Measurements from ENCODE around the gene SMARCA2.

SMARCA2 gene

DNA sequence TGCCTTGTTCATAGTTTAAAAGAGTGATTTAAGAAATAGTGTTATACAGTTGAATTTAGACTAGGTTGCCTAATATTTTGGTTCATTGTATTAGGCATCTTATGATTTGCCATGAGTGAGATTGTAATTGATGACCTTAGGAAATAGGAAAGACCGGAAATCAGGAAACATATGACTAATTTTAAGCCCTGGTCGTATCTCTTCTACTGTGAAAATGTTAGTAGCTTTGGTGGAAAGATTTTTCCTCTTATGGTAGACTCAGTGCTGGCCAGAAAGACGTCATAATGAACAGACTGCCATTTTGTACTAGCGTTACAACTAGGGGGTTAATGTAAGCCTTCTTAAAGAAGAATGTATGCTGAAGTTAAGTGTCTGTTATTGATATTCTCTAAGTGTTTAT is 21.7 kb downstream of the SMARCA2 start:
- no peak for DNase-seq (ENCODE audit: low read depth)
- H3K4me3 ChIP-seq (ENCODE audit: control insufficient read depth, low read depth, low read length), result no peak overlapping the region
- TF ChIP-seq, protein P1, sequence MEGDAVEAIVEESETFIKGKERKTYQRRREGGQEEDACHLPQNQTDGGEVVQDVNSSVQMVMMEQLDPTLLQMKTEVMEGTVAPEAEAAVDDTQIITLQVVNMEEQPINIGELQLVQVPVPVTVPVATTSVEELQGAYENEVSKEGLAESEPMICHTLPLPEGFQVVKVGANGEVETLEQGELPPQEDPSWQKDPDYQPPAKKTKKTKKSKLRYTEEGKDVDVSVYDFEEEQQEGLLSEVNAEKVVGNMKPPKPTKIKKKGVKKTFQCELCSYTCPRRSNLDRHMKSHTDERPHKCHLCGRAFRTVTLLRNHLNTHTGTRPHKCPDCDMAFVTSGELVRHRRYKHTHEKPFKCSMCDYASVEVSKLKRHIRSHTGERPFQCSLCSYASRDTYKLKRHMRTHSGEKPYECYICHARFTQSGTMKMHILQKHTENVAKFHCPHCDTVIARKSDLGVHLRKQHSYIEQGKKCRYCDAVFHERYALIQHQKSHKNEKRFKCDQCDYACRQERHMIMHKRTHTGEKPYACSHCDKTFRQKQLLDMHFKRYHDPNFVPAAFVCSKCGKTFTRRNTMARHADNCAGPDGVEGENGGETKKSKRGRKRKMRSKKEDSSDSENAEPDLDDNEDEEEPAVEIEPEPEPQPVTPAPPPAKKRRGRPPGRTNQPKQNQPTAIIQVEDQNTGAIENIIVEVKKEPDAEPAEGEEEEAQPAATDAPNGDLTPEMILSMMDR (conservative IDR thresholded peaks at IDR 0.05; ENCODE audit: control insufficient read depth, insufficient read depth, low read depth, low read length), result no peak

DNA sequence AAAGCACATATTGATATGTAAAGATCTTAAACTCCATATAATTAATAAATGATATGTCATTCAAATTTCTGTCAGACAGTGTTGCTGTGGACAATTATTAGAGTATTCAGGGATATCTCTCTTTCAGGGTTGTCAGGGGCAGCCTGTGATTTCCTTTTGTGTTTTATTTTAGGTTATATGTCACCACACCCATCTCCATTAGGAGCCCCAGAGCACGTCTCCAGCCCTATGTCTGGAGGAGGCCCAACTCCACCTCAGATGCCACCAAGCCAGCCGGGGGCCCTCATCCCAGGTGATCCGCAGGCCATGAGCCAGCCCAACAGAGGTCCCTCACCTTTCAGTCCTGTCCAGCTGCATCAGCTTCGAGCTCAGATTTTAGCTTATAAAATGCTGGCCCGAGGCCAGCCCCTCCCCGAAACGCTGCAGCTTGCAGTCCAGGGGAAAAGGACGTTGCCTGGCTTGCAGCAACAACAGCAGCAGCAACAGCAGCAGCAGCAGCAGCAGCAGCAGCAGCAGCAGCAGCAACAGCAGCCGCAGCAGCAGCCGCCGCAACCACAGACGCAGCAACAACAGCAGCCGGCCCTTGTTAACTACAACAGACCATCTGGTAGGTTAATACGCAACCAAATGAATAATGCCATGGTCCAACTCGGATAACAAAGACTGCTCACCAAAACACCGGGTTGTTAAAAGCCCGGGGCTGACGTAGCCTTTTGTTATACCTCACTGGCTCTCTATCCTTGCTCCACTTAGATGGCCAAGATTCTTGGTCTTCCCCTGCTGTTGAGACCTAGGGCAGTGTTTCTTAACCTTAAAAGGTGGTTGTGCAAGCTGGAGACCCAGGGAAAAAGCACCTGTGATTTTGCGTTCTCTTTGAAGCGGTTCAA is 24.4 kb downstream of the SMARCA2 start:
- TF ChIP-seq, protein P1 (conservative IDR thresholded peaks at IDR 0.05; ENCODE audit: control insufficient read depth, insufficient read depth, low read depth, low read length), result no peak
- no peak for DNase-seq (ENCODE audit: low read depth)
- no peak overlapping the region for H3K4me3 ChIP-seq (ENCODE audit: control insufficient read depth, low read depth, low read length)

DNA sequence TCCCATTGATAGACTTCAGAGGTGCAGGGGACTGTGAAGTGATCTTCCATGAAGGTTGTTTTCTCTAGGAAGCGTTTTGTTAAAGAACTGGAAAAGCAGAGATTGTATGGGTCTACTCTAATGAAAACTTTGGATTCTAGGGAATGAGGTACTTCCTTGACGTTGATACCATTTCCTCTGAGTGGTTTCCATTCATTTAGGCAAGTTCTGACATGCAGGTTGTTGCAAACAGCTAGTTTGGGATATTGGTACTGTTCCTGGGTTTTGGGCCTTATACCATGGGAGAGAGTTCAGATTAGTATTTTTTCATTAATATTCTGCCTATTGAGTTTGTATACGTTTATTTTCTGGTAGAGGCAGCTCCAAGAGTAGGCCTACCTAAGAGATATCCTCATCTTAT is 25.7 kb downstream of the SMARCA2 start:
- DNase-seq (ENCODE audit: low read depth), result no peak
- TF ChIP-seq, protein P1 (conservative IDR thresholded peaks at IDR 0.05; ENCODE audit: control insufficient read depth, insufficient read depth, low read depth, low read length), result no peak
- no peak overlapping the region for H3K4me3 ChIP-seq (ENCODE audit: control insufficient read depth, low read depth, low read length)

DNA sequence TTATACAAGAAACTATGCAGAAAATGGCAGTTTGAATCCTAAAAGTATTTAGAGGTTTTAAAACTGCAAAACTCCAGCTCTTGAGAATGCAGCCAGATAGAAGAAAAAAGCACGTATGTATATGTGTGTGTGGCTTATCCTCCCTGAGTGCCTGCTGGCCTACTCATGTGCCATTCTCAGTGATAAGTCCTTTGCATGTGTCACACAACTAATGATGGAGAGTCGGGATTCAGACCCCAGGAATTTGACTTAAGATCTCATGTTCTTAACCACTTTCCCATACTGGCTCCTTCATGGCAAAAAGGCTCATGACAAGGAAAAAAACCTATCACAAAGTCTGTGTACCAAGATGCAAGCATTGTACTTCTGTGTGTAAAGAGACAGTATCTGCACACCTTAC is 26.6 kb downstream of the SMARCA2 start:
- DNase-seq (ENCODE audit: low read depth), result no peak
- no peak overlapping the region for H3K4me3 ChIP-seq (ENCODE audit: control insufficient read depth, low read depth, low read length)
- TF ChIP-seq, protein P1 (conservative IDR thresholded peaks at IDR 0.05; ENCODE audit: control insufficient read depth, insufficient read depth, low read depth, low read length), result no peak

DNA sequence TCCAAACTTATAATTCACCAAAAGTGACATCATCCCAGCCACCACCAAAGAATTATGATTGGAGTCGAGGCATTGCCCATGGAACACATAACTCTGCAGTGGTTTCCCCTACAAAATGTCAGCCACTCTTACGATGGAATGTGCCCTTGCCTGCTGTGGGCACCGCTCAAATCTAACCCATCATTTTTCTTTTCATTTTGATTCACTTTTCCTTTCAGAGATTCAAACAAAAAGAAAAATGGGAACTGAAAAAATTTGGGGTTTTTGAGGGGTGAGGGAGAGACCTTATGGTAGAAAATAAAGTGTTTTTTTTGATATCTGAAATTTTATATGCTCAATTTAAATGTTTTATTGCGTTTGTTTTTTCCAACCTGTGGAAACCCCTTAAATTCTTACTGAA is 28.1 kb downstream of the SMARCA2 start:
- TF ChIP-seq, protein P1 (conservative IDR thresholded peaks at IDR 0.05; ENCODE audit: control insufficient read depth, insufficient read depth, low read depth, low read length), result no peak
- no peak for DNase-seq (ENCODE audit: low read depth)
- no peak overlapping the region for H3K4me3 ChIP-seq (ENCODE audit: control insufficient read depth, low read depth, low read length)

DNA sequence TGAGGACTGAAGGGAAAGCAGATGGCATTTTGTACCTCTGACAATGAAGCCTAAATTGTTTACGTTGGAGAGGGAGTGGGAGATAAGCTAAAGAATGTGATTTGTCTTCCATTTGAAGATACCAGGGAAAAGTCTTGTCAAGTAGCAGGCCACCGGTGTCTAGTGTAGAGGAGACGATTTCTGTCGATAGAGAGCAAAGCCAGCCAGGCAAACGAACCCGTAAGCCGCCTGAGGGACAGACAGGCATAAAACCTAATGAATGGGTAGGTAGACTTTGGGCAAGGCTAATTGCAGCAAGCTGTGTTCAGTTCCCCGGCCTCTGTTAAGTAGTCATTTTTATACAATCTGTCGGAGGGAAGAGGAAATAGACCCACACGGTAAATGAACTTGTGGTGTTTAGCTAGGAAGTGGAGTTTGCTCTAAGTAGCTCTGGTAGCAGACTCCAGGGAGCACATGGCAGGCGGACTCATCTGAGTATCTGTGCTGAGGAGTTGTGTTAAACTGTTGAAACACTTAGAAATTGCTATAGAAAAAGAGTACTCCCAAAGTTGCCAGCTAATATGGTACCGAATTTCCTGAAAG is 28.8 kb downstream of the SMARCA2 start:
- no peak overlapping the region for H3K4me3 ChIP-seq (ENCODE audit: control insufficient read depth, low read depth, low read length)
- TF ChIP-seq, protein P1 (conservative IDR thresholded peaks at IDR 0.05; ENCODE audit: control insufficient read depth, insufficient read depth, low read depth, low read length), result no peak
- DNase-seq (ENCODE audit: low read depth), result no peak
